NCI-H1105 (cell line): Measurements from ENCODE around the gene SIRT2.
"Not testable (repeated sequence)": the region's sequence is repeated elsewhere in the genome, so short reads cannot be mapped to it uniquely, and the experiment has no call there.

Source experiments
- DNase-seq: peaks from one replicate; lab custom pipeline; 2025; lab: John Stamatoyannopoulos, UW

SIRT2 gene

DNA sequence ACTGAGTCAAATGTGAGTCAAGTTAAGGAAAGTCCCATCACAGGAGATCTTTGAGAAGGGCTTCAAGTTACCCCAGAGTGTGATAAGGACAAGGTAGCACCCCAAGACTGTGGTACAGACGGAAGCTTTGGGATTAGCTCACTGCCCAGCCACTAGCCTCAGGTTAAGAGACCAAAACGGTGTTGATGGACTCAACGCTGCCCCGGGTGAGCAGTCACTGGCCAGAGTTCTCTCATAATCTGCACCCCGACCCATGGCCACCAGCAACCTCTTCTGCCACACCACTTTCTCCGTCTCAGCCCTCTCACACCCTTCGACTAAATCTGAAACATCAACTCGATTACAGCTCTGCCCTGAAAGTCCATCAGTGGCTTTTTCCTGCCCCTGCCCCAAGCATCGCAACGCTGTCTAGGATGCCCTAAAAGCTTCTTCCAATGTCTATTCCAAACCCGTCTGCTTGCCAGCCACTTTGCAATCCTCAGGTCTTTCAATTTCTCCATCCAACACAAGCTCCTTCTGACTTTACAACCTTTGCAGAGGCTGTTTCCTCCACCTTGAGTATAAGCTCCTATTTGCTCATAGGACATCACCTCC lies 55.2 kb downstream of the SIRT2 start:
- DNase-seq: no peak

DNA sequence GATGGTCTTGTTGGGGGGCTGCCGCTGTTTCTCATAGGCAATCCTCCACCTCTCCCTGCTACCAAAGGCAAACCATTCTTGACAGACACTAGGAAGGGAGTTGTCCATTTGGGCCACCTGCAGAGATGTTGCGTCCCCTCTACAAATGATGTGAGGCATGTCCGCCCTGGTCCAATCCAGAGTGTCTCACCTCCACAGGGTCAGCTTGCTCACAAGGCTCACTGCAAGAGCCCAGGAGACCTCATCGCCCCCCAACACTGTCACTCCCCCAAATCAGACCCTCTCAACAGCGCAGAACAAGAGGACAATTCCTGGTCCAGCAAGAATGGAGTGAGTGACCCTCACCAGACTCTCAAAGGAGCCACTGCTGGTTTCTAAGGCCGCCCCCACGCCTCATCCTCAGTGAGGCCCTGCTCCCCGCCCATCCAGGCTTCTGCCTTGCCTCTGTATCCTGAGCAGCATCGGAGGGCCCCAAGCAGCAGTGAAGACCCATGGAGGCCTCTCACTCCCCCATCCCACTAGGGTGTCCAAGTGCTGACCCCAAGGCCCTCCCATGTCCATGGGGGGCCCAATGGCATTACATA lies 56.2 kb downstream of the SIRT2 start:
- no peak for DNase-seq

DNA sequence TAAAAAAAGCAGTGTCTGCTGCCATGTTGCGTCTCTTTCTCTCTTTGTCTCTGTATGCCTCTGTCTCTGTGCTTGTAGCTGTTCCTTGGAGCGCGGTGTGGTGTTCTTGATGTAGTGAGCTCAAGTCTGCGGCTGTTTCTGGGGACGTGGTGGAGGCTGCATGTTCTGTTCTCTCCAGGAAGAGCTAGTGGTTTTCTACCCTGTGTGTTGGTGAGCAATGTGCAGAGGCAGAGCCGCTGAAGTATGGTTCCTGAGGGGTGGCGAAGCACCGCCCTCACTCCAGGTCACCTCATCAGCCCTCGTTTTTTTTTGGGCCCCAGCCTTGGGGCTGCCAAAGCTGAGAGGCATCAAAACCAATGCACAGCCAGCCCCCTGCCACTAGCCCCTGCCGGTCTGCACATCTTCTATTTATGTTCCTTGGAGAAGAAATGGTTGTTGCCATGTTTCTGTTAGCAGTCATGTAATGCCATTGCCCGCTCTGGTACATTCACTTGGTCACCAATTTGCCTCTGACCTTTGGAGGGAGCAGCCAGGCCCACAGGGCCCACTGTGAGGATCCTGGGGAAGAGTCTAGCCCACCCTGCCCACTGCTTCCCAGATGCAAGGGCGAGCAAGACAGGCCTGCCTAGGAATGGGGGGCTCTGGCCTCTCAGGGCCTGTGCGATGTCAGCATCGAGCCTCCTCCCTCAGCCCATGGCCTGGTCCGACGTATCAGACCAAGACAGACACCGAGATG lies 56.8 kb downstream of the SIRT2 start:
- DNase-seq: no peak

DNA sequence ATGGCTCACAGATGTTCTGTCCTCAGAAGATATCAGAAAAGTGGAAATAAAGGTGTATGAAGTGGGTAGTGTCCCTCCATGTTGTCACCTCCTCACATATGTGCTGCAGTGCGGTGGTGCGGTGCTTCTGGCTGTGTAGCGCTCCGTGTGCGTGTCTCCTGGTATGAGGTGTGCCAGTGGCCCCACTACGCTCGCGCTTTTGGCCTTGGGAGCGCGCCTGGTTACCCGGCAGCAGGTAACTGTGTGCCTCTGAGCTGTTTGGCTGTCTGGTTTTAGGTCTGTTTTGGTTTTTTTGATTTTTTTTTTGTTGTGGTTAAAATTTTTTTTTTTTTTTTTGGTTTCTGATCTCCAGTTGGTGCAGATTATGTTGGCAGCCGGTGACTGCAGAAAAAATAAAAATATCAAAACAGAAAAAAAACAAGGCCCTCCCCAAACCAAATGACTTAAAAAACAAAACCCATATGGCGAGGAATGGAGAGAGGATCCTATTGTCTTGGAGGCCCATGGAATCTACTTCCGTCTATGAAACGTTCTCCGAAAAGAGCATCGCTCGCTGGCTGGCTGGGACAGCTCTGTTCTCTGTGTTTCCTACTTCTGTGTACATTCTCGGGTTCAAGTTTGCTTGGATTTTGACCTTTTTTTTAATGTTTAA lies 57.5 kb downstream of the SIRT2 start:
- DNase-seq: no peak

DNA sequence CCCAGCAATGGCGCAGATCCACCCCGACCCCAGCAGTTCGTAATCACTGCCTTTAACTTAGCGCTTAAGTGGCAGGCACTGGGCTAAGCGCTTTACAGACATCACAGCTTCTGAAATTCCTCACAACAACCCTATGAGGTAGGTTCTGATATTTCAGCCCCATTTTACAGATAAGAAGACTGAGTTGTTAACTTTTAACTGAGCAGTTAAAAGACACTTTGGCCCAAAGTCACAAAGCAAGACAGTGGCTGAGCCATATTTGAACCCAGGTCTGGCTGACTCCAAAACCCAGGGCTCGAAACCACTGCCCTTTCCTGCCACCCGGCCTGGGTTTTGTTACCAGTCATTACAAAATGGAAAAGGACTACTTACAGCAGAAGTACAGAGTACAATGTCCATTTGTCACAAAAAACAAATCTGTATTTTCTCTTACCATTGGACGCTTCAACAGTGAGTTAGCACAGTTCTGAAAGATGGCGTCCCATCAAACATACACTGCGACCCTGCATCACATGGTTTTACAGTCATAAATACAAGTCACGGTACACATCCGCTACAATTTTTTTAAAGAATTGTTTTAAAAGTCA lies 58.1 kb downstream of the SIRT2 start:
- DNase-seq: no peak

DNA sequence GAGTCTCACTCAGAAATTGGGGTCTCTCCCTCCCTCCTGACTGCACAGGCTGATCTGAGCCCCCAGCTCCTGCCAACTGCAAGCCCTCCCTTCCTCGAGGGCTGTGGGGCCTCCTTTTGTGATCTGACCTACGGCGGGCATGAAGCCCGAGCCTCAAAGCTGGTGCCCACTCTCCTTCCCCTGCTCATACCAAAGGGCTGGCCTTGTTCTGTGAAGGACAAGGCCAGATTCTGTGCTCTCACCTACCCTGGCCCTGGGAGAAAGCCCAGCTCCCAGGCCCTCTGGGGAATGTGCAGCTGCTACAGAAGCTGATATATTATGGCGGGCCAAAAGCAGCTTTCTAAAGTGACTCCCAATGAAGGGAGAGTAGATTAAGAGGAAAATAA lies 58.8 kb downstream of the SIRT2 start:
- DNase-seq: no peak

DNA sequence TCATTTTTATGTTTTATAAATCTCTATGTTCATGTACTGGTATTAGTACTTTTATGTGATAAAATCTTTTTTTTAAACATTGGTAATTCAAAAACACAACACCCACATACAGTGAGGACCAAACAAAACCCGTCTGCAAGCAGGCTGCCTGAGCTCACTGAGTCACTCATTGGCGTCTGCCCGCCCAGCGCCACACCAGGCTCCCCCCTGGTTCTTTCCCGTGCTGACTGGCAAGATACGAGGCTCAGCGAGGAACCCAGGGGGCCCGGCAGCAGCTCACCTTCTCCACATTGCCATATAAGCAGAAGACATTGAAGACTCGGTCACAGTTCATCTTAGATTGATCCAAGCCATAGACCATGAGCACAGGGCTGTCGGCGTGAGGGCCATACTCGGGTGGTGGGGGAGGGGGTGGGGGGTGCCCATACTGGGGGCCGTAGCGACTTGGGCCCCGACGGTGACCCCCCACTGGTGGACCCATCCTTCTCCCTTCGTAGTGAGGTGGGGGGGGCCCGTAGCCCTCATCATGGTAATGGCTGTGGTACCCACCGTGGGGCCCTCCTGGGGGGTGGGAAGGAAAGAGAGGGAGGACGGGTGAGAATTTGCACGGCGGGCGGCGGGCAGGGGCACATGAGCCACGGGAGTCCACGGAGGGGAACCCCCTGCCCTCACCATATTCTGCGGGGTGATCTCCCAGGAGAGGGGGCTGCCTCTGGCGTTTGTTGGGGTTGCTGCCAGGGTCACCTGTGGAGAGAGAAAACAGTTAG lies 59.4 kb downstream of the SIRT2 start:
- no peak for DNase-seq

DNA sequence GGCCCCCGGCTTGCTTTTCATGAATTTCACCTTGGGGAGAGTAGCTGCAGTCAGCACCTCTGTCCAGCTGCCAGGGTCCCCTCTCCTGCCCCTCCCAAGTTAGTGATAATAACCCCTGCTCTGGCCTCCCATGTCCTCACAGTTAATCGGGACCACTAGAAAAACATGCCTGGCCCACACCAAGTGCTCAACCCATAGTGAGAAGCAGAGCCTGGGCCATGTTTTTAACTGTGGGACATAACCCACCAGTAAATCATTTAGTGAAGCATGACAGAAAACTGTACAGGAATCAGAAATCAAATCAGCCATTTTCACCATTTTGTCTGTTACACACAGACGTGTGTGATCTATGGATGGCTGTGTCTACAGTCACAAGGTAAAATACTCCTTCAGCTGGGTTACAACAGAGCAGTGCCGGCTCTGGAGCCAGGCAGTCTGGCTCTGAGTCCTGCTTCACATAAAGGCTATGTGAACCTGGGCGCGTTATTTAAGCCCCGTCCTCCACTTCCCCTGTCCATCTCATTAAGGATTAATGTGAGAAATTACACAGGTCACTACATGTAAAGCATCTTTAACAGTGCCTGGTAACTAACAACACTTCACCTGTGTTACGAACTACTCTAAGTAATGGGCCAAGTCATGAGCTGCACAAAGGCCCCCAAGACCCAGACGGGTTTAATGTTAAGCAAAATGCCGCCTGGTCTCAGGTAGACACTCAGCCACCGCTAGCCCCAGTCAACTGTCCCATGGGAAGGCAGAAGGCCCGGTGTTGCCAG lies 60.2 kb downstream of the SIRT2 start:
- DNase-seq: no peak

DNA sequence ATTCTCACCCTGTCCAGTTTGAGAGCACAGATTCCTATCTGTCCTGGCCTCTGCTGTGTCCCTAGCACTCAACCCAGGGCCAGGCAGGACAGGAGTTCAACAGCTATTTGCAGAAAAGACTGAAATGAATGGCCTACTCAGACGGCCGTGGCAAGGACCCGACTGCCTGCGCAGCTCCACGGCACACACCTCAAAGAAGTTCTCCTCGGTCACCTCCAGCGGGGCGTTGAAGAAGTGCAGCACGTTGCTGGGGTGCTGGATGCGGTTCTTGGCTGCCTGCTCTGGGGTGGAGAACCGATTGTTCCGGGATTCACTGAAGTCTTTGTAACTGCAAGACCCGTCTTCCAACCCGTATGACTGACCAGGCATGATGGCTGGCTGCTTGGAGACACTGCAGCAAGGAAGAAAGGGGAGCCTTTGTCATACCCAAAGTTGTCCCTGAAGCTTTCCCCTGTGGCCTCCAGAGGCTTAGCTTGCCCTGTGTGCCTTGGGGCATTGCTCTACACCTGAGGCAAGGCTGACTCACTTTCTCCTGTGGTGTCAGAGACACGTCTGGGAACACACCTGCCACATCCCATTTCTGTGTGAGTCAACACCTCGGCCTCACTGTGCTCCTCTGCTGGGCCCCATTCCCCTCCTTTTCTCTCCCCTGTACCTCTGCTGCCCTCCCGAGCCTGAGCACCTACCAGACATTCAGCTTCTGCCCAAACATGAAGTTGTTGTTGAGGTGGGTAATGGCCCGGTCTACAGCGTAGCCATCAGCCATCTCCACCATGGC lies 61.0 kb downstream of the SIRT2 start:
- no peak for DNase-seq

DNA sequence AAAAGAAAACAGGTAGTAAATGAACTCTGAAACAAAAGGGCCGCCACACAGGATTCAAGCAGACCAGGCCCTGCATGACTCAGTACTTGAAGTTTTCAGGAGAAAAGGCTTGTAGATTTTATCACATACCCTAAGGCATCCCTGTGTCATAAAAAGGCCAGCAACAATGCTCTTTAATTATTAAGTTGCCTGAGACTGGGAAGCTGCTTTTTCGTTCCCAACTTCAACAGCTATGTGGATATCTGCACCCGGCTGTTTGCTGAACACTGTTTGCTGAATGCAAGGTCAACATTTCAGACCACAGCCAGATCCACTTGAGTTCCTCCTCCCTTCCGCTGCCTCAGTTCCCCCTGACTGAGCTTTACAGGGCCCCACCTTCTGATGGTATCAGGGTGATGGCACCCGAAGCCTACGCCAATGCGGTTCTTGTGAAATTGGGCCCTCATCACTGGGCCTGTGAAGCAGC lies 61.7 kb downstream of the SIRT2 start:
- no peak for DNase-seq

DNA sequence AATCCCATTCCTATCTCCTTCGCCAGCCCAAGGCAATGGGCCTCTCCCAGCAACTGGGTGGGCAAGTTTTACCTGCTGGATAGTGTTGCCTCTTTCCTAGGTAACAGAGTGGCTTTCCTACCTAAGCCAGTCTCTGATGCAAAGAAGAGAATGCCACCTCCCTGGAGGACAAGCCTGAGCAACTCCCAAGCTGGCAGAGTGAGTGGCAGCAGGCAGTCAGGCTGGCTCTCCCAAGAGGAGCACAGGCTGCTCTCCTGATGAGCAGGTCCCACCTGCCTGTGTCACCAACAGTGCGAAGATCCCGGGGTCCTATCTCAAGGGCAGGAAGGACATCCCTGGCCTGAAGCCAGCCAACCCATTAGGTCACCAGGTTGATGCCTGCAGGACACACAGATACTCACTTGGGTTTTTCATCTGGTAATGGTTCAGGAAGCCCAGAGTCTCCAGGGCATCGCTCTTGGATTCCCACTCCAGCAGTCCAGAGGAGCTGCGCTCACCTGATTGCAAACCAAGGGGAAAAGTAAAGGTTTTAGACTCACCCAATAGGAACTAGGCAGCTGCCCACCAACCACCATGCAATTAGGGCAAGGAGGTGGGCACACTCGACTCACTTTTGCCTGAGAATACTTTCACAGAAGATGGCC lies 62.3 kb downstream of the SIRT2 start:
- DNase-seq: no peak

DNA sequence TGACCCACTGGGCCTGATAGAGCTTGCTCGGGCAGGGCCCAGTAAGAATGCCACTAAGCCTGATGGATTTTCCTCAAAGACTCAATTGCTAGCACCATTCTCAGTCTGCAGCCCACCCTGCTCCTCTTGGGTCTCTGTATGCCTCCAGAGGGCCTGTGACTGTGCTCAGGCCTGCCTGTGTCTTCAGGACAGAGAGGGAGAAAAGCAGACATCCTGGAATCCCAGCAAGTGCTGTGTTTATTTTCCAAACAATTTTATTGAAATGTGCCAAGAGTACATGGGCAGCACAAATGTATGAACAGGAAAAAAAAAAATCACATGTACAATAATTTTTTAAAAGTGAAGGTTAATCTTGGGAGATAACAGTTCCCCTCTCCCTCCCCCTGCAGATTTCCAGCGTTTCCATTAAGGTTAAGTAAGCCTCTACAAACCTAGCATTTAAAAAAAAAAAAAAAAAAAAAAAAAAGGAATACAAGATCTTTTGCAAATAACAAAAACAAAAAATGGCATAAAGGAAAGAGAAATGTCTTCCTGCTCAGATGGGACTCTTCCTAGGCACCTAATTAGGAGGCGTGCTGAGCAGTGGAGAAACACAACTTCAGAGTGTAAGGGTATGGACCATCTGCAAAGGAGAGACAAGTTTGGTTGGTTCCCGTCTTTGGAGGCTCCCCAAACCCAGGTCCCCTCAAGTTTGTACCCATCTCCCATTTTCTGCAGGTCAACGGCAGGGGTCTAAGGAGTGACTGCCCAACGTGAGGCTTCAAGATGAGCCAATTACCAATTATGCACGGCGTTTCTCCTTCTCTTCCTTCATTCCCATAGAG lies 63.0 kb downstream of the SIRT2 start:
- no peak for DNase-seq

DNA sequence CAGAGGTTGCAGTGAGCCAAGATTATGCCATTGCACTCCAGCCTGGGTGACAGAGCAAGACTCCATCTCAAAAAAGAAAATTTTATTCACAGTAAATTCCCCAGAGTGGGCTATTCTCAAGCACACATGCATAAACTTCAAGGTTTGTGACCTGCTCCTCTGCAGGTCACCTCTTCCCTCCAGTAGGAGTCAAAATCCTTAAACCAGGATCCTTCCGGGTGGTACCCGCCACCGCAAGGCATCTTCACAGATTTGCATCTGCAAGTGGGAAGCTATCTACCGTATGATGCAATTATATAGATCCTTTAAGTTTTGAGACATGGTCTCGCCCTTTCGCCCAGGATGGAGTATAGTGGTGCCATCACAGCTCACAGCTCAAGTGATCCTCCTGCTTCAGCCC lies 64.8 kb downstream of the SIRT2 start:
- no peak for DNase-seq

DNA sequence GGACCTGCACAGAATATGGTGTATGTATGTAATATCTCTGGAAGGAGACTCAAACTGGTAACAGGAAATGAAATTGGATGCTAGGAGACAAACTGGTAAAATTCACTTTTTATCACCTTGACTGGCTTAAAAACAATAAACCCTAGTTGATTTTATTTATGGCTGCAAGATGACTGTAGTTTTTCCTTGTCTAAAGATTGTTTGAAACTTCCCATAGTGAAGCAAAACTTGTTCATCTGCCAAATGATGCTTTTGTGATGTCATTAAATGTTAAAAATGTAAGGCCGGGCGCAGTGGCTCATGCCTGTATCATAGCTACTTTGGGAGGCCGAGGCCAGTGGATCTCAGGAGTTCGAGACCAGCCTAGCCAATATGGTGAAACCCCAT lies 65.3 kb downstream of the SIRT2 start:
- DNase-seq: no peak

DNA sequence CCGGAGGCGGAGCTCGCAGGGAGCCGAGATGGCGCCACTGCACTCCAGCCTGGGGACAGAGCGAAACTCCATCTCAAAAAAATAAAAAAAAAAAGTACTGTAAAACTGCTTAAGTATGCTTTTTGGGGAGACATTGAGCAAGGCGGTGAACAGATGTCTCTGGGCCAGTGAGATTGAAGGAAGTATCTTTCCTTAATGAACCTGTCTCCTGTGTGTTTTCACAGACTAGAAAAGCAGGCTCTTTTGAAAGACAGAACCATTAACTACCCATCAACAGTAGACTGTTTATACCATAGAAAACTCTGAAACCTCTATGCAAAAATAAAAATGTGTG lies 66.4 kb downstream of the SIRT2 start:
- DNase-seq: no peak

DNA sequence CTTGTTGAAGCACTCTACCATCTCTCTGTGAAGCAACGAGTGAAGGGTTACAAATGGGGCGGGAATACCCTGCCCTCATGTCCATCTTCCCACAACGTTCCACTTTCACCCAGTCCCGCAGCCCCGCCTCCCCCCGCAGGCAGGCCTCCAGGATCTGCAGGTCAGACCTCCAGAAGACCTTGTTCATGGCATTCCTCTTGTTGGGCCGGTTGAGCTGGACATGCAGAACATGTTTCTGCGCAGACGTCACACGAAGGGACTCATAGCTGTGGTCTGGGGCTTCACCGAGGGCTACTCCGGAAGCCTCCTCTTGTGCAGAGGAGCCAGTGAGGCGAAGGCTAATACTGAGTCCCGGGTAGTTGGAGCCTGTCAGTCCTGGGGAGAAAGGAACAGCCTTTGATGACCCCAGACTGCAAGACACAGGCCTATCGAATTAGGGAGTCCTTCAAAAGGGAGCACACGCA lies 68.2 kb downstream of the SIRT2 start:
- DNase-seq: no peak

DNA sequence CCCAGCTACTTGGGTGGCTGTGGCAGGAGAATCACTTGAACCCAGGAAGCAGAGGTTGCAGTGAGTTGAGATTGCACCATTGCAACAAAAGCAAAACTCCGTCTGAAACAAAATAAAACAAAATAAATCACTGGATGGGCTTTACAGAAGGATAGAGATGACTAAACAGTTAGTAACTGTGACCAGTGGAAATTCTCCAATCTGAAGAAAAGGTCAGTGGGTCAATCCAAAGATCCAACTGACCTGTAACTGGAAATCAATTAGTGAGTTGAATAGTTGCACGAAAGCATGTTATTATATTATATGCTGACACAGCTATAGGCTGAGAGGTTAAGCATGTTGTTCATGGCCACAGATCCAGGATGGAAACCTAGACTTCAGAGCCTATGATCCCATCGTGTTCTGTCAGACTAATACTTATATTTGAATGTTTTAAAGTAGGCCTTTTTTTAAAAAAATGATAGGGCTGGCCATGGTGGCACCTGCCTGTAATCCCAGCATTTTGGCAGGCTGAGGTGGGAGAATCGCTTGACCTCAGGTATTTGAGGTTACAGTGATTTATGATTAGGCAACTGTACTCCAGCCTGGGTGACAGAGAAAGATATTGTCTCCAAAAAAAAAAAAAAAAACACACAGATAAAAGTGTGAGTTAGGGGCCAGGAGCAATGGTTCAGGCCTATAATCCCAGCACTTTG lies 69.2 kb downstream of the SIRT2 start:
- DNase-seq: no peak

DNA sequence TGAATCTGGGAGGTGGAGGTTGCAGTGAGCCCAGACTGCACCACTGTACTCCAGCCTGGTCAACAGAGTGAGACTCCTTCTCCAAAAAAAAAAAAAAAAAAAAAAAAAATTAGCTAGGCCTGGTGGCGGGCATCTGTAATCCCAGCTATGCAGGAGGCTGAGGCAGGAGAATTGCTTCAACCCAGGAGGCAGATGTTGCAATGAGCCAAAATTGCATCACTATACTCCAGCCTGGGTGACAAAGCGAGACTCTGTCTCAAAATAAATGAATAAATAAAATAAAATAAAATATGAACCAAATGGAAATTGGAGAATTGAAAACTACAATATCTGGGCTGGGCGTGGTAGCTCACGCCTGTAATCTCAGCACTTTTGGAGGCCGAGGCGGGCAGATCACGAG lies 70.2 kb downstream of the SIRT2 start:
- not testable (repeated sequence) for DNase-seq
